Measurements from ENCODE around the gene KCNC4.

DNA sequence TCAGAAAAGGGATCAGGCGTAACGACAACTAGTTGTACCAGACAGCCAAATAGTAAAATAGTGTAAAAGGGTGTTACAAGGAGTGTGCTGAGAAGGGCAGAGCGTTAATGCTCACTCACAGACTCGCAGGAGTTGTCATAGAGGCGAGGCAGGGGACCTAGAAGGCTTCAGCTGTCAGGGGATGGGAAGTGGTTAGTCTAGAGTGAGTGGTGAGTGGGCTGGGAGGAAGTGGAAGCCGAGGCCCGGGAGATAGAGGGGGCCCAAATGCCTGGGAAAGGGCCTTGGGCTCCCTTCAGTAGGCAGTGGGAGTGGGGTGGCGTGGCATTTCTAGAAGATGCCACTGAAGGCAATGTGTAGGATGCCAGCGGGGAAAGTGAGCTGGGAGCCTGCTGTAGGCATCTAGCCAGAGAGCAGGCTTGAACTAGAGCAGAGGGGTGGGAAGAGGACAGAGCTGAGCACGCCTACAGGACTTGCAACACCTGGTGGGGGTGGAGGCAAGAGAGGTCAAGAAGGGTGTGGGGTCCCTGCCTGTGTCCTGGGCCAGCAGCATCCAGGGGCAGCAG lies 49.5 kb upstream of the KCNC4 start:
- TF ChIP-seq POLR2A (IDR thresholded peaks at IDR 0.05; ENCODE audit: low read depth) = no peak
- TF ChIP-seq, protein P1, sequence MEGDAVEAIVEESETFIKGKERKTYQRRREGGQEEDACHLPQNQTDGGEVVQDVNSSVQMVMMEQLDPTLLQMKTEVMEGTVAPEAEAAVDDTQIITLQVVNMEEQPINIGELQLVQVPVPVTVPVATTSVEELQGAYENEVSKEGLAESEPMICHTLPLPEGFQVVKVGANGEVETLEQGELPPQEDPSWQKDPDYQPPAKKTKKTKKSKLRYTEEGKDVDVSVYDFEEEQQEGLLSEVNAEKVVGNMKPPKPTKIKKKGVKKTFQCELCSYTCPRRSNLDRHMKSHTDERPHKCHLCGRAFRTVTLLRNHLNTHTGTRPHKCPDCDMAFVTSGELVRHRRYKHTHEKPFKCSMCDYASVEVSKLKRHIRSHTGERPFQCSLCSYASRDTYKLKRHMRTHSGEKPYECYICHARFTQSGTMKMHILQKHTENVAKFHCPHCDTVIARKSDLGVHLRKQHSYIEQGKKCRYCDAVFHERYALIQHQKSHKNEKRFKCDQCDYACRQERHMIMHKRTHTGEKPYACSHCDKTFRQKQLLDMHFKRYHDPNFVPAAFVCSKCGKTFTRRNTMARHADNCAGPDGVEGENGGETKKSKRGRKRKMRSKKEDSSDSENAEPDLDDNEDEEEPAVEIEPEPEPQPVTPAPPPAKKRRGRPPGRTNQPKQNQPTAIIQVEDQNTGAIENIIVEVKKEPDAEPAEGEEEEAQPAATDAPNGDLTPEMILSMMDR (IDR thresholded peaks at IDR 0.05) = no peak
- no peak for TF ChIP-seq POLR2AphosphoS5 (IDR thresholded peaks at IDR 0.05)
- no peak for TF ChIP-seq EP300 (IDR thresholded peaks at IDR 0.05)
